Measurements from ENCODE around the gene BMP6. TPM values are rescaled to one million over a fixed set of nuclear protein-coding genes. Genes with fewer than 3 reads are reported as not detected.

Gene BMP6
- total RNA-seq, 1 experiment from 2014 or later, result 0.15 TPM

GRCh38 chr6:7894262-7895124, 168.6 kb downstream of the BMP6 start:
- no peaks in the 10 kb centered on the region for H3K27me3 ChIP-seq (ENCODE audit: low read length)
- no peaks in the 10 kb centered on the region; the same call in 1 of the 2 replicates for H3K4me1 ChIP-seq (ENCODE audit: insufficient read depth, low read length)
- CTCF ChIA-PET, result no interaction called here
- no TSS peak for BruUV-seq (replicated peaks)
- peak; percentile 16; the same call in 1 of the 2 replicates for ATAC-seq
- POLR2A ChIA-PET (ENCODE audit: unreplicated experiment), result no interaction called here
- no peak for DNase-seq
- H3K4me3 ChIP-seq (ENCODE audit: low read length), result no peak overlapping the region
- H4K20me1 ChIP-seq (ENCODE audit: low read length), result no peaks in the 10 kb centered on the region
- peaks cover 82% of the 10 kb centered on the region for H3K36me3 ChIP-seq (ENCODE audit: low read depth, low read length)
- no peak for TF ChIP-seq CTCF (conservative IDR thresholded peaks at IDR 0.05; ENCODE audit: low read depth, low read length)
- no peak for TF ChIP-seq EZH2phosphoT487 (IDR thresholded peaks at IDR 0.05; ENCODE audit: borderline replicate concordance, low read length)
- TF ChIP-seq EZH2 (IDR thresholded peaks at IDR 0.05; ENCODE audit: low read length, unreplicated experiment), result no peak
- no peaks in the 10 kb centered on the region for H3K9me3 ChIP-seq (ENCODE audit: low read length)
- no peaks in the 10 kb centered on the region for H3F3A ChIP-seq (ENCODE audit: low read length, unreplicated experiment)
- no peak overlapping the region for H3K27ac ChIP-seq (ENCODE audit: low read length)
- H3K9ac ChIP-seq (ENCODE audit: low read length), result no peak overlapping the region
- no peak overlapping the region for H2AFZ ChIP-seq (ENCODE audit: low read length)
- intact Hi-C loops (cut with micrococcal nuclease), result no loop called here
- H3K4me2 ChIP-seq (ENCODE audit: low read length), result no peak overlapping the region
- no peaks in the 10 kb centered on the region for H3K9me2 ChIP-seq (replicated peaks; ENCODE audit: low read length)
- H3K79me2 ChIP-seq (ENCODE audit: low read length), result no peaks in the 10 kb centered on the region

DNA sequence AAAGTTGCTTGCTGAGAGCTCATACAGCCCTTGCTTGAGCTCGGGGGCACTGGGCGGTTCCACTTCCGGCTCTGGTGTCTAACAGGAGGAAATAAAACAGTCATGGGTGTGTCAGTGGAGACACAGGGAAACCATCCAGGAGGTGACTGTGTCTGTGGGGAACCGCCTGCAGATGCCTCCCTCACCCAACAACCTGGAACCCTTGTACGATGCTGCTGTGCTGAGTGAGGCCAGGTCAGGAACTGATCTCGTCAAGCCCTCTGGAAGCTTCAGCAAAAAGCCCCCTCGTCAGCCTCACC, 169.2 kb downstream of the BMP6 start:
- peaks cover 76% of the 10 kb centered on the region for H3K36me3 ChIP-seq (ENCODE audit: low read depth, low read length)
- no peaks in the 10 kb centered on the region for H4K20me1 ChIP-seq (ENCODE audit: low read length)
- no peak overlapping the region for H2AFZ ChIP-seq (ENCODE audit: low read length)
- TF ChIP-seq EZH2 (IDR thresholded peaks at IDR 0.05; ENCODE audit: low read length, unreplicated experiment) (no peak), EZH2phosphoT487 (IDR thresholded peaks at IDR 0.05; ENCODE audit: borderline replicate concordance, low read length) (no peak), CTCF (conservative IDR thresholded peaks at IDR 0.05; ENCODE audit: low read depth, low read length) (no peak)
- H3K4me2 ChIP-seq (ENCODE audit: low read length), result no peak overlapping the region
- H3F3A ChIP-seq (ENCODE audit: low read length, unreplicated experiment), result no peaks in the 10 kb centered on the region
- H3K4me1 ChIP-seq (ENCODE audit: insufficient read depth, low read length), result no peaks in the 10 kb centered on the region; the same call in 1 of the 2 replicates
- intact Hi-C loops (cut with micrococcal nuclease), result no loop called here
- BruUV-seq (replicated peaks), result no TSS peak
- H3K79me2 ChIP-seq (ENCODE audit: low read length), result no peaks in the 10 kb centered on the region
- H3K27ac ChIP-seq (ENCODE audit: low read length), result no peak overlapping the region
- peak; percentile 18 for DNase-seq
- ChIA-PET CTCF (no interaction called here), POLR2A (ENCODE audit: unreplicated experiment) (no interaction called here)
- H3K4me3 ChIP-seq (ENCODE audit: low read length), result no peak overlapping the region
- ATAC-seq, result peak; percentile 79
- H3K9ac ChIP-seq (ENCODE audit: low read length), result no peak overlapping the region
- H3K9me2 ChIP-seq (replicated peaks; ENCODE audit: low read length), result no peaks in the 10 kb centered on the region
- H3K27me3 ChIP-seq (ENCODE audit: low read length), result no peaks in the 10 kb centered on the region
- H3K9me3 ChIP-seq (ENCODE audit: low read length), result no peaks in the 10 kb centered on the region

- H3K27ac ChIP-seq (ENCODE audit: low read length), result no peak overlapping the region
- H3K79me2 ChIP-seq (ENCODE audit: low read length), result no peaks in the 10 kb centered on the region
- no peak for TF ChIP-seq EZH2phosphoT487 (IDR thresholded peaks at IDR 0.05; ENCODE audit: borderline replicate concordance, low read length)
- no peak for TF ChIP-seq EZH2 (IDR thresholded peaks at IDR 0.05; ENCODE audit: low read length, unreplicated experiment)
- no peak for TF ChIP-seq CTCF (conservative IDR thresholded peaks at IDR 0.05; ENCODE audit: low read depth, low read length)
- DNase-seq, result no peak
- no peak overlapping the region for H3K9ac ChIP-seq (ENCODE audit: low read length)
- no peak overlapping the region for H3K4me2 ChIP-seq (ENCODE audit: low read length)
- no peaks in the 10 kb centered on the region for H3F3A ChIP-seq (ENCODE audit: low read length, unreplicated experiment)
- no peaks in the 10 kb centered on the region; the same call in 1 of the 2 replicates for H3K4me1 ChIP-seq (ENCODE audit: insufficient read depth, low read length)
- no peaks in the 10 kb centered on the region for H3K27me3 ChIP-seq (ENCODE audit: low read length)
- no peak for ATAC-seq
- H3K9me3 ChIP-seq (ENCODE audit: low read length), result no peaks in the 10 kb centered on the region
- no peak overlapping the region for H2AFZ ChIP-seq (ENCODE audit: low read length)
- H3K4me3 ChIP-seq (ENCODE audit: low read length), result no peak overlapping the region
- intact Hi-C loops (cut with micrococcal nuclease), result no loop called here
- peaks cover 73% of the 10 kb centered on the region for H3K36me3 ChIP-seq (ENCODE audit: low read depth, low read length)
- H3K9me2 ChIP-seq (replicated peaks; ENCODE audit: low read length), result no peaks in the 10 kb centered on the region
- no TSS peak for BruUV-seq (replicated peaks)
- ChIA-PET POLR2A (ENCODE audit: unreplicated experiment) (no interaction called here), CTCF (no interaction called here)
- H4K20me1 ChIP-seq (ENCODE audit: low read length), result no peaks in the 10 kb centered on the region
These were observed 170.6 kb downstream of the BMP6 start for GRCh38 chr6:7896465-7896987.

Data from PC-3 (cell line).